ENCODE data around the gene SAP130.

Gene SAP130

GRCh38 chr2:128027801-128028667 lies at the start of gene SAP130:
Gene SAP130 (minus strand): TSS chr2:128028059. CDS start chr2:128026292, 1,767 bp downstream.
- peak; percentile 89 for DNase-seq

- DNase-seq: no peak
Observed at GRCh38 chr2:128076461-128077106, 48.7 kb upstream of the SAP130 start.

DNA sequence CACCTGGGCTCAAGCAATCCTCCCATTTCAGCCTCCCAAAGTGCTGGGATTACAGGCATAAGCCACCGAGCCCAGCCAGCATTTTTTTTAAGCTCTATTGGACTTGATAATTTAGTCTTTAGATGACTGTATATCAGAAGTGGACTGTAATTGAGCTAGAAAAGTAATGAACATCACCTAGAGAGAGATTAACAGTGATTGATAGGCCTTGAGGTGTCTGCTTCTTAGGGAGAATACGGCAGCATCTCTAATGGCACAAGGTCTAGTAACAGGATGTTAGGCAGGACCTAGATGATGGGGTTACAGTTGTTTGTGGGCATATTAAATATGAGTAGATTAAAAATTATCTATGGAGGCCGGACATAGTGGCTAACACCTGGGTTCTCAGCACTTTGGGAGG lies 45.4 kb upstream of the SAP130 start:
- no peak for DNase-seq

- DNase-seq: no peak
Observed at GRCh38 chr2:128069769-128070168, 41.9 kb upstream of the SAP130 start.

GRCh38 chr2:128064353-128064752 lies 36.5 kb upstream of the SAP130 start:
- DNase-seq: no peak

- DNase-seq: no peak
Observed at GRCh38 chr2:128062571-128062970, 34.7 kb upstream of the SAP130 start.

DNA sequence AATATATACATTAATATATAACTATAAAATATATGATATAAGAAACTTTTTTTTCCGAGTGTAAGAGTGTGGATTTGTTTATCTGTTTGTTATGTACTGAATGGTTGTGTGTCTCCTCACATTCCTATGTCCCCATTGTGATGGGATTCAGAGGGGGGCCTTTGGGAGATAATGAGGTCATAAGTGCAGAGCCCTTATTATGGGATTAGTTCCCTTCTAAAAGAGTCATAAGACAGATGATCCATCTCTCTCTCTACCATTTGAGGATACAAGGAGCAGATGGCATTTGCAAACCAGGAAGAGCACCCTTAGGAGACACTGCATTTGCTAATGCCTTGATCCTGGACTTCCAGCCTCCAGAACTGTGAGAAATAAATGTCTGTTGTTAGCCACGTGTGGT lies 30.3 kb upstream of the SAP130 start:
- no peak for DNase-seq

DNA sequence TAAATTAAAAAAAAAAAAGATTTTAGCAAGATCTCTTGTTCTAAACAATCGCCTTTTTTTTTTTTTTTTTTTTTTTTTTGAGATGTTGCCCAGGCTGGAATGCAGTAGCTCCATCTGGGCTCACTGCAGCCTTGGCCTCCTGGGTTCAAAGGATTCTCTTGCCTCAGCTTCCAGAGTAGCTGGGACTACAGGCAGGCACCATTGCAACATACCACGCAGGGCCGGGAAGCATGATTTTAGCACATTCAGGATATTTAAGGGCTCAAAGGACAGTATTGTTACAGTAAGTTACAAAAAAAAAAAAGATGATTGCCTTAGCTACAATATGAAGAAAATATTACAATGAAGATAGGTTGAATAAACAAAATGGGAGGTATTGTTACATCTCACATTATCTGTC lies 29.5 kb upstream of the SAP130 start:
- no peak for DNase-seq

DNA sequence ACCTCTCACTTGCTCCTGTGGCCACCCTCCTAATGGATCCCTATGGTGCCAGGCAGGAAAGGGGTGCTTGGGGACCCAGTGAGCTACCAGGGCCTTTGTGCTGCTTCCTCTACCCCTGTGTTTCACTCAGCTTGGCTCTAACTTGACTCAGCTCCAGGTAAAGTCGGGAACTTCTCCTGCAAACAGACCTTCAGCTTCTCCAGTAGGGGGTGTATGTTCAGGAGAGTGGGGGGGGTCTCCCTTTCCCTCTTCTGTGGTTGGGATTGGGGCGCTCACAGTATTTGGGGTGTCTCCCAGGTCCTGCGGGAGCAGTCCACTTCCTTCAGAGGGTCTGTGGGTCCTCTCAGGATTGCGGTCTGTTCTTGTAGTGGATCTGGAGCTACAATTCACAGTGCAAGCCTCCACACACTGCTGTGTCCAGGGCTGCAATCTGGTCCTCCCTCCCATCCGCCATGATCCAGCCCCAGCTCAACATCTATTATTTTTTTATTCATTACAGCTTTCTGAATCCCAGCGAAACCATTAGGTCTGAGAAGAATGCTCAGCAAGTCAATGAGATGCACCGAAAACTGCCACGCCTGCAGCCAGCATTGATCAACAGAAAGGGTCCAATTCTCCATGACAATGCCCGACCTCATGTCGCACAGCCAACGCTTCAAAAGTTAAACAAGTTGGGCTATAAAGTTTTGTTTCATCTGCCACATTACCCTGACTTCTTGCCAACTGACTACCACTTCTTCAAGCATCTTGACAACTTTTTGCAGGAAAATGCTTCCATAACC lies 26.4 kb upstream of the SAP130 start:
- no peak for DNase-seq

DNA sequence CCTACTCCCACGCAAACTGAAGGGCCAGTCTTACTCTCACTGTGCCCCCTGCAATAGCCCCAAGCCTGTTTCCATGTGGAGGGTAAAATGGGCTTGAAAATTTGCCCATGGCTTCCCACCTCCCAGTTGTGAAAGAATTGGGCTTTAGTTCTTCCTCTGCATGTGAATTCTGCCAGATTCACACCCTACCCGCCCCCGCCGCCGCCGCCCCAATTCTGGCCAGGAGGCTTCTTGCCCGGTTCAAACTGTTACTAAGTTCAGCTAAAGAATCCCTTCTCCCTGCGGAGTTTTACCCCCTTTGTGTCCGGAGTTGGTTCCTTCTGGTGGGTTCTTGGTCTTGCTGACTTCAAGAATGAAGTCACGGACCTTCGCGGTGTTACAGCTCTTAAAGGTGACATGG lies 25.5 kb upstream of the SAP130 start:
- no peak for DNase-seq

GRCh38 chr2:128043041-128043440 lies 15.2 kb upstream of the SAP130 start:
- DNase-seq: no peak

- DNase-seq: no peak
Observed at GRCh38 chr2:128041561-128041960, 13.7 kb upstream of the SAP130 start.

DNA sequence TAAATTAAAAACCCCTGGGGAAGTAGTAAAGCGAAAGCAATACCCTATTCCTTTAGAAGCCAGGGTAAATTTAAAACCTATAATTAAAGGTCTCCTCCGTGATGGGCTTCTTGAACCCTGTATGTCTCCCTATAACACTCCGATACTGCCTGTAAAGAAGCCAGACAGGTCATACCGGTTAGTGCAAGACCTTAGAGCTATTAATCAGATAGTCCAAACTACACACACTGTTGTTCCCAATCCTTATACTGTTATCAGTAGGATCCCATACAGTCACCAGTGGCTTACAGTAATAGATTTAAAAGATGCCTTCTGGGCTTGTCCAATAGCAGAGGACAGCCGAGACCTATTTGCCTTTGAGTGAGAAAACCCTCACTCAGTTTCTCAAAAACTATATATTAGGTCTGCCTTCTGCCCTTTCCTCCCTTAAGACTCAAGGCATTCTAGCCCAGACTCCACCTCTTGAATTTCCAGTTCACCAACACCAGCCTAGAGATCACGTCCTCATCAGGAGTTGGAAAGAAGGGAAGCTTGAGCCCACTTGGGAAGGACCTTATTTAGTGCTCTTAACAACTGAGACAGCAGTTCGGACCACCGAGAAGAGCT lies 12.4 kb upstream of the SAP130 start:
- DNase-seq: no peak

DNA sequence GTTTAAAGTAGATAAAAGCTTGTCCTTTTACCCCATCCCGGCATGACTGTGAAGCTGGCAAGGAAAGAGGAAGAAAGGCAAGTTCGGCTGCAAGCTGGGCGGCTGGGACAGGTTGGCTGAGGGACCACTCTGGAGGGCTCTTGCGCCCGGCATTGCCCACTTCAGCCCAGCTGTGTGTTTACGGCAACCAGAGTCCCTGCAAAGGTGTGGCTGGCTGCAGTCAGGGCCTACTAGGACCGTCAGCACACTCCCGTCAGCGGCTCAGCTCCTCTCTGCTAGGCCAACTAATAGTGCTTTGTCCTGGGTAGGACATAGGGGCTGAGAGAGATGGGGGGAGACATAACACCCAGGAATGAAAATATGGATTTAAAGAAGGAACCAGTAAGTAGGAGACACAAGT lies 11.7 kb upstream of the SAP130 start:
- DNase-seq: no peak

GRCh38 chr2:128038411-128038810 lies 10.6 kb upstream of the SAP130 start:
- no peak for DNase-seq

- no peak for DNase-seq
Observed at GRCh38 chr2:128037649-128038048, 9.8 kb upstream of the SAP130 start.

- DNase-seq: no peak
Observed at GRCh38 chr2:128036748-128037607, 9.1 kb upstream of the SAP130 start.

DNA sequence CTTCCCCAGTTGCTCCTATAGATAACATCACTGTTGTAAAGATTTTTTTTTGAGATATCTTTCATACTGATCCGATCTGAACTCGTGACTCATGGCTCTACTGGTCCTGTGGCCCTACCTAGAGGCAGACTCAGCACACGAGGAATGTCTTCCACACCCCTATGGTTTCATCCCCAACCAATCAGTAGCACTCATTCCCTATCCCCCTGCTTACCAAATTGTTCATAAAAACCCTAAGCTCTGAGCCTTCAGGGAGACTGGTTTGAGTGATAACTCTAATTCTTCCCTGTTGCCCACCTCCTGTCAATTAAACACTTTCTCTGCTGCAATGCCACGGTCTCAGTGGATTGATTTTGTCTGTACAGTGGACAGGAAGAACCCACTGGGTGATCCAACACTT lies 4.2 kb upstream of the SAP130 start:
- no peak for DNase-seq

GRCh38 chr2:128028668-128029054 lies 802 bp upstream of the SAP130 start:
- no peak for DNase-seq

GRCh38 chr2:128027278-128027800 lies 520 bp downstream of the SAP130 start:
- DNase-seq: peak; percentile 97

DNA sequence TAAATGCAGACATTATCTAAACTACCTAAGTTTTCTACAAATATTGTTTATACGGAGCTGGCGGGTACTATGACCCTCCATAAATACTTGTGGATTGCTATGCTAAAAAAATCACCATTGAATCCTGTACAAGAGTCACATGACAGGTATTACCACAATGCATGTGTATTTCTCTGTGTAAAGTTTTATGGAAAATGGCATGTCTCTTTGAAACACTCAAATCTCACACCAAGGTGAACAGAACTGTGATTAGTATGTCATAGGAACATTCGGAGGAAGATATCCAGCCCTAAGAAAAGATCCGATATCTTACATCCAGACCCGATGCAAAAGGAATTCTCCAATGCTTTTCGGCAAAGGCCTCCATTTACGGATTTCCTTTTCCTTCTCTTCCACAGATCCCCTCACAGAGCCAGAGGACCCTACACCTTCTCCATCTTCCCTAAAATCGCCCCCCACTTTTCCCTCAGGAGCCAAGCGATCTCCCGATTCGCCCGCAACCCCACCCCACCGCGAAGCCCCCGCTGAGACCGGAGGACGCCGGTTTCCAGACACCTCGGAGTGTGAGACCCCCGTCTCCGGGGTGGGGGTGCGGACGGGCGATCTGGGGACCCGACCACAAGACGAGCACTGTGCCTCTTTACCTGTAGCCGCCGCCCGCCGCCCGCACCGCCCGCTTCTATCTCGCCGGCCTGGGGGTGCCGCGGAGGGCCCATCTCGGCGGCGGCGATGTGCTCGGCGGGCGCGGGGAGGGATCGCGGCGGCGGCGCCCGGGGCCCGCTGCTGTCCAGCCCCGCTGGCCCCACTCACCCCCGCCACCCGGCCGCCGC lies 1.2 kb downstream of the SAP130 start:
- DNase-seq: no peak
